Sigmoid colon (tissue), 4 donors: ENCODE data around the gene TAGLN.

Experiments
- CTCF ChIP-seq, 4 experiments: fragments of 450-650 bp in 3 of 4; fragments of 200-600 bp in 1 of 4; IDR thresholded peaks; one replicate each; pipeline ENCODE4 v1.5.1; 2016 to 2019; ENCODE audit warnings: antibody characterized with exemption in 4 of 4, mild to moderate bottlenecking in 3 of 4, moderate library complexity in 2 of 4
- EP300 ChIP-seq, 4 donors: sonication (generic); formaldehyde crosslinking; IDR thresholded peaks; one replicate each; pipeline ENCODE4 v1.6.1; 2017; ENCODE audit warnings: antibody characterized with exemption in 4 of 4
- POLR2A ChIP-seq, 2 donors: fragments of 450-650 bp; IDR thresholded peaks; one replicate each; pipeline ENCODE4 v1.6.1; 2016; ENCODE audit warnings: antibody characterized with exemption in 2 of 2, mild to moderate bottlenecking in 2 of 2, moderate library complexity in 2 of 2
- POLR2AphosphoS5 ChIP-seq, 4 donors: sonication (generic); formaldehyde crosslinking; IDR thresholded peaks; one replicate each; pipeline ENCODE4 v1.6.1; 2017; ENCODE audit warnings: antibody characterized with exemption in 4 of 4

GRCh38 chr11:117210620-117211019 lies 11.4 kb downstream of the TAGLN start:
- TF ChIP-seq POLR2A (IDR thresholded peaks at IDR 0.05) (no peak), CTCF (IDR thresholded peaks at IDR 0.05) (no peak), POLR2AphosphoS5 (IDR thresholded peaks at IDR 0.05) (peak in 2 of 4 donors; percentile 68 to 77), EP300 (IDR thresholded peaks at IDR 0.05) (no peak)
